Right lobe of liver (tissue), 4 donors: ENCODE data around the gene PRELID2.

Experiments used
- CTCF ChIP-seq, 4 donors: fragments of 200-600 bp in 3 of 4; fragments of 450-650 bp in 1 of 4; IDR thresholded peaks; one replicate each; pipeline versions ENCODE4 v1.5.1 to v1.8.0; 2016 to 2022; ENCODE audit warnings: antibody characterized with exemption in 4 of 4, mild to moderate bottlenecking in 2 of 4
- POLR2A ChIP-seq: fragments of 450-650 bp; IDR thresholded peaks from one replicate; pipeline ENCODE4 v1.6.1; 2017; ENCODE audit warnings: antibody characterized with exemption, mild to moderate bottlenecking
- donor health status: DM: no; HTN: no; CAD: no.
- donor health status: DM: no; HTN: no; CAD: no.
- donor health status: DM: no; HTN: yes; CAD: no.

- TF ChIP-seq CTCF (IDR thresholded peaks at IDR 0.05) (no peak), POLR2A (no peak)
These were observed 1.4 kb downstream of the PRELID2 start for GRCh38 chr5:145833631-145834200.
